ENCODE data around the gene LPP.
A peak's percentile ranks its signal among the peaks of the same experiment; 100 is the strongest.

Gene LPP

GRCh38 chr3:188278717-188279324 is 124.9 kb downstream of the LPP start:
- DNase-seq, result no peak

- no peak for DNase-seq
Observed at GRCh38 chr3:188279502-188280335, 125.8 kb downstream of the LPP start.

- no peak for DNase-seq
Observed at GRCh38 chr3:188280627-188281026, 126.7 kb downstream of the LPP start.

- no peak for DNase-seq
Observed at GRCh38 chr3:188282871-188283270, 128.9 kb downstream of the LPP start.

GRCh38 chr3:188283347-188283746 is 129.4 kb downstream of the LPP start:
- no peak for DNase-seq

GRCh38 chr3:188284455-188285212 is 130.7 kb downstream of the LPP start:
- no peak for DNase-seq

GRCh38 chr3:188286087-188286513 is 132.1 kb downstream of the LPP start:
- DNase-seq, result peak; percentile 73 to 85

GRCh38 chr3:188287339-188287738 is 133.4 kb downstream of the LPP start:
- DNase-seq, result no peak

- no peak for DNase-seq
Observed at GRCh38 chr3:188287762-188288505, 134.0 kb downstream of the LPP start.

GRCh38 chr3:188292251-188292650 is 138.3 kb downstream of the LPP start:
- DNase-seq, result no peak

- DNase-seq, result no peak
Observed at GRCh38 chr3:188292827-188293226, 138.9 kb downstream of the LPP start.

GRCh38 chr3:188294113-188294512 is 140.2 kb downstream of the LPP start:
- DNase-seq, result no peak

- DNase-seq, result peak; percentile 58 to 87
Observed at GRCh38 chr3:188294823-188295487, 141.0 kb downstream of the LPP start.

- DNase-seq, result no peak
Observed at GRCh38 chr3:188295876-188296275, 141.9 kb downstream of the LPP start.

GRCh38 chr3:188296761-188297612 is 143.0 kb downstream of the LPP start:
- DNase-seq, result no peak

GRCh38 chr3:188298585-188298984 is 144.6 kb downstream of the LPP start:
- DNase-seq, result no peak

- no peak for DNase-seq
Observed at GRCh38 chr3:188299068-188299467, 145.1 kb downstream of the LPP start.

GRCh38 chr3:188299708-188300107 is 145.8 kb downstream of the LPP start:
- no peak for DNase-seq

- no peak for DNase-seq
Observed at GRCh38 chr3:188301147-188301546, 147.2 kb downstream of the LPP start.

GRCh38 chr3:188303286-188303799 is 149.4 kb downstream of the LPP start:
- DNase-seq, result no peak

- no peak for DNase-seq
Observed at GRCh38 chr3:188303823-188304222, 149.9 kb downstream of the LPP start.

Data from SW 1271 (cell line).